WTC11 (cell line): ENCODE measurements around the gene ZFYVE26. TPM values are rescaled to one million over a fixed set of nuclear protein-coding genes. Genes with fewer than 3 reads are reported as not detected.

Experiments used
- ATAC-seq: fragments of 200-7000 bp; cut with Tn5 transposase; 2 replicates; pipeline ENCODE4 v1.10.0; 2021; ENCODE audit warnings: mild to moderate bottlenecking, moderate library complexity
- CTCF ChIA-PET: fragments of 300-600 bp; sonication (Branson Sonifier 250); formaldehyde crosslinking; loops from one replicate; lab custom pipeline; 2021; ENCODE audit warnings: antibody characterized with exemption; lab: Charles Lee
- POLR2A ChIA-PET: fragments of 350-600 bp; sonication (Branson Sonifier 250); formaldehyde crosslinking; loops from one replicate; lab custom pipeline; 2021; ENCODE audit warnings: antibody characterized with exemption; lab: Charles Lee
- DNase-seq: peaks from one replicate; pipeline ENCODE4 v3.0.0; 2021; ENCODE audit warnings: low spot score
- H3K27ac Mint-ChIP-seq: 2 replicates; pipeline ENCODE4 v1.8.0; 2021; ENCODE audit warnings: mixed read lengths
- H3K27me3 Mint-ChIP-seq: 2 replicates; pipeline ENCODE4 v1.8.0; 2021; ENCODE audit warnings: low read depth, mild to moderate bottlenecking, moderate library complexity, mixed read lengths
- H3K36me3 Mint-ChIP-seq: 2 replicates; pipeline ENCODE4 v1.8.0; 2021; ENCODE audit warnings: mixed read lengths
- H3K4me1 Mint-ChIP-seq: 2 replicates; pipeline ENCODE4 v1.8.0; 2022; ENCODE audit warnings: mixed read lengths
- H3K4me3 Mint-ChIP-seq: 2 replicates; pipeline ENCODE4 v1.8.0; 2021; ENCODE audit warnings: mild to moderate bottlenecking, moderate library complexity, mixed read lengths
- H3K9me3 Mint-ChIP-seq: 2 replicates; pipeline ENCODE4 v1.8.0; 2021; ENCODE audit warnings: mixed read lengths
- E2F4 ChIP-seq: sonication (generic); formaldehyde crosslinking; IDR thresholded peaks from 2 replicates; pipeline ENCODE4 v1.8.1; 2022; ENCODE audit warnings: low read depth, mild to moderate bottlenecking, moderate library complexity, missing genetic modification reagents, borderline replicate concordance
- FOXP1 ChIP-seq: sonication (generic); formaldehyde crosslinking; IDR thresholded peaks from 2 replicates; pipeline ENCODE4 v1.8.0; 2022; ENCODE audit warnings: missing genetic modification reagents, mild to moderate bottlenecking, moderate library complexity, borderline replicate concordance
- HMGA2 ChIP-seq: fragments of 250-450 bp; sonication (Bioruptor Pico); IDR thresholded peaks from 2 replicates; pipeline ENCODE4 v1.4.0; 2021; ENCODE audit warnings: mild to moderate bottlenecking, moderate library complexity
- MLX ChIP-seq: sonication (generic); formaldehyde crosslinking; IDR thresholded peaks from 2 replicates; pipeline ENCODE4 v1.8.1; 2023; ENCODE audit warnings: mild to moderate bottlenecking, missing genetic modification reagents, moderate library complexity
- MYBL2 ChIP-seq: sonication (generic); formaldehyde crosslinking; IDR thresholded peaks from 2 replicates; pipeline ENCODE4 v1.8.1; 2023; ENCODE audit warnings: mild to moderate bottlenecking, moderate library complexity, missing genetic modification reagents
- SMAD3 ChIP-seq: sonication (generic); formaldehyde crosslinking; IDR thresholded peaks from 2 replicates; pipeline ENCODE4 v1.8.0; 2022; ENCODE audit warnings: missing genetic modification reagents, mild to moderate bottlenecking, borderline replicate concordance
- SMAD4 ChIP-seq: sonication (generic); formaldehyde crosslinking; IDR thresholded peaks from 2 replicates; pipeline ENCODE4 v1.8.0; 2022; ENCODE audit warnings: mild to moderate bottlenecking, missing genetic modification reagents
- SOX15 ChIP-seq: fragments of 250-450 bp; sonication (Bioruptor Pico); IDR thresholded peaks from 2 replicates; pipeline ENCODE4 v1.9.0; 2021; ENCODE audit warnings: mild to moderate bottlenecking
- USF1 ChIP-seq: sonication (generic); formaldehyde crosslinking; IDR thresholded peaks from 2 replicates; pipeline ENCODE4 v1.8.0; 2022; ENCODE audit warnings: mild to moderate bottlenecking, missing genetic modification reagents
- ZNF425 ChIP-seq: fragments of 250-450 bp; sonication (Bioruptor Pico); conservative IDR thresholded peaks from 2 replicates; pipeline ENCODE4 v1.9.0; 2021; ENCODE audit warnings: mild to moderate bottlenecking
- total RNA-seq: library from RNA; stranded (reverse); gene quantifications from 3 replicates; pipeline ENCODE4 v1.2.3, GENCODE V29; 2021
- TF ChIP-seq, protein P1 (sequence below): fragments of 250-450 bp; sonication (Bioruptor Pico); IDR thresholded peaks from 2 replicates; pipeline ENCODE4 v1.9.0; 2021; ENCODE audit warnings: mild to moderate bottlenecking
- TF ChIP-seq, protein P2 (sequence below): fragments of 250-450 bp; sonication (Bioruptor Pico); IDR thresholded peaks from 2 replicates; pipeline ENCODE4 v1.8.0; 2021; ENCODE audit warnings: mild to moderate bottlenecking
- TF ChIP-seq, protein P3 (sequence below): sonication (generic); formaldehyde crosslinking; IDR thresholded peaks from 2 replicates; pipeline ENCODE4 v1.8.1; 2023; ENCODE audit warnings: mild to moderate bottlenecking, missing genetic modification reagents
- TF ChIP-seq, protein P4 (sequence below): sonication (generic); formaldehyde crosslinking; IDR thresholded peaks from 2 replicates; pipeline ENCODE4 v1.8.1; 2022; ENCODE audit warnings: low read depth, missing genetic modification reagents, borderline replicate concordance

ZFYVE26 gene
- total RNA-seq, 1 experiment from 2014 or later: 25.8 TPM

DNA sequence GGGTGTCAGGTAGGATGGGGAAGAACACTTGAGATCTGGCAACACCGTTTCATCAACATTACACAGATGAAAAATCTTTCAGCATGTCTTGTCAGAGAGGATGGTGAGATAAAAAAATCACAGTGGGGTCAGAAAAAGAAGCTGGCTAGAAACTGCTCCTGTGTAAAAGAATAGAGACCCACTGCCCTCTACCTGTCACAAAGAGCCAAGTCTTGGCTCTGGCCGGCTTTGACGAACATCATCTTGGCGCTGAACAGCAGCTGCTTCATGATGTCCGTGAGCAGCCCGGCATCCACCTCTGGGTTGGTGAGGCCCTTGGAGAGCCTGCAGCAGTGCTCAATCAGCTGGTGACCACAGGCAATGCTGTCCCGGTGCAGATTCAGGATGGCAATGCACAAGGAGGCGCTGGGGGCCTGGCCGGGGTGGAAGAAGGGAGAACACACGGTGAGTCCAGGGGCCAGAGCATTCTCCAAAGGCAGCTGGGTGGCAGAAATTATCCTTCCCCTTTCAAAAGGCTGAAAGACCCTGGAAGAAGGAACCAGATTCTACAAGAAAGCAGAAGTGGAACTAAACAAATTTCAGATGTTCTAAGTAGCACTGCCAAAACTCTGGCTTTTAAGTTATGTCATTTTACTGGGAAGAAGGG, 50.2 kb downstream of the ZFYVE26 start:
- Mint-ChIP-seq H3K4me3 (no peak overlapping the region), H3K27me3 (no peaks in the 10 kb centered on the region), H3K4me1 (no peaks in the 10 kb centered on the region), H3K36me3 (peaks cover 39% of the 10 kb centered on the region), H3K9me3 (no peaks in the 10 kb centered on the region), H3K27ac (no peak overlapping the region)
- DNase-seq: no peak
- POLR2A ChIA-PET: no interaction called here
- no peak for ATAC-seq
- TF ChIP-seq, protein P1, sequence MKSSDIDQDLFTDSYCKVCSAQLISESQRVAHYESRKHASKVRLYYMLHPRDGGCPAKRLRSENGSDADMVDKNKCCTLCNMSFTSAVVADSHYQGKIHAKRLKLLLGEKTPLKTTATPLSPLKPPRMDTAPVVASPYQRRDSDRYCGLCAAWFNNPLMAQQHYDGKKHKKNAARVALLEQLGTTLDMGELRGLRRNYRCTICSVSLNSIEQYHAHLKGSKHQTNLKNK (CRISPR knock-in tag): no peak
- TF ChIP-seq ZNF425 (CRISPR knock-in tag) (no peak), MYBL2 (CRISPR knock-in tag) (no peak), SMAD3 (no peak)
- CTCF ChIA-PET: interaction anchor here (0.6 to 1.3 kb wide), 3 partner anchors 62 to 166 kb away, joined by 3 to 4 read pairs (median 3); partner anchors contain the start of gene PIGH

- no peak overlapping the region for H3K4me3 Mint-ChIP-seq
- no peaks in the 10 kb centered on the region for H3K27me3 Mint-ChIP-seq
- ChIA-PET CTCF (interaction anchor here (1.3 kb wide), 1 partner anchor 61 kb away, joined by 4 read pairs; no protein-coding TSS in a partner anchor), POLR2A (no interaction called here)
- DNase-seq (no peak), ATAC-seq (no peak)
- no peaks in the 10 kb centered on the region for H3K4me1 Mint-ChIP-seq
- H3K36me3 Mint-ChIP-seq: peaks cover 40% of the 10 kb centered on the region
- H3K9me3 Mint-ChIP-seq: no peaks in the 10 kb centered on the region
- H3K27ac Mint-ChIP-seq: no peak overlapping the region
- no peak for TF ChIP-seq SMAD4 (CRISPR knock-in tag)
- TF ChIP-seq, protein P2, sequence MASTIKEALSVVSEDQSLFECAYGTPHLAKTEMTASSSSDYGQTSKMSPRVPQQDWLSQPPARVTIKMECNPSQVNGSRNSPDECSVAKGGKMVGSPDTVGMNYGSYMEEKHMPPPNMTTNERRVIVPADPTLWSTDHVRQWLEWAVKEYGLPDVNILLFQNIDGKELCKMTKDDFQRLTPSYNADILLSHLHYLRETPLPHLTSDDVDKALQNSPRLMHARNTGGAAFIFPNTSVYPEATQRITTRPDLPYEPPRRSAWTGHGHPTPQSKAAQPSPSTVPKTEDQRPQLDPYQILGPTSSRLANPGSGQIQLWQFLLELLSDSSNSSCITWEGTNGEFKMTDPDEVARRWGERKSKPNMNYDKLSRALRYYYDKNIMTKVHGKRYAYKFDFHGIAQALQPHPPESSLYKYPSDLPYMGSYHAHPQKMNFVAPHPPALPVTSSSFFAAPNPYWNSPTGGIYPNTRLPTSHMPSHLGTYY (CRISPR knock-in tag): no peak
- no peak for TF ChIP-seq E2F4 (CRISPR knock-in tag)
These were observed 51.1 kb downstream of the ZFYVE26 start for GRCh38 chr14:67765192-67765834.

GRCh38 chr14:67764496-67764895, 51.9 kb downstream of the ZFYVE26 start:
- Mint-ChIP-seq H3K36me3 (peaks cover 35% of the 10 kb centered on the region), H3K9me3 (no peaks in the 10 kb centered on the region), H3K27ac (no peak overlapping the region)
- ATAC-seq (no peak), DNase-seq (no peak)
- no peak for TF ChIP-seq HMGA2 (CRISPR knock-in tag)
- no peak for TF ChIP-seq FOXP1 (CRISPR knock-in tag)
- no peak for TF ChIP-seq MLX (CRISPR knock-in tag)
- no peak for TF ChIP-seq USF1 (CRISPR knock-in tag)
- TF ChIP-seq, protein P3, sequence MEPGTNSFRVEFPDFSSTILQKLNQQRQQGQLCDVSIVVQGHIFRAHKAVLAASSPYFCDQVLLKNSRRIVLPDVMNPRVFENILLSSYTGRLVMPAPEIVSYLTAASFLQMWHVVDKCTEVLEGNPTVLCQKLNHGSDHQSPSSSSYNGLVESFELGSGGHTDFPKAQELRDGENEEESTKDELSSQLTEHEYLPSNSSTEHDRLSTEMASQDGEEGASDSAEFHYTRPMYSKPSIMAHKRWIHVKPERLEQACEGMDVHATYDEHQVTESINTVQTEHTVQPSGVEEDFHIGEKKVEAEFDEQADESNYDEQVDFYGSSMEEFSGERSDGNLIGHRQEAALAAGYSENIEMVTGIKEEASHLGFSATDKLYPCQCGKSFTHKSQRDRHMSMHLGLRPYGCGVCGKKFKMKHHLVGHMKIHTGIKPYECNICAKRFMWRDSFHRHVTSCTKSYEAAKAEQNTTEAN: no peak
- no peak for TF ChIP-seq SOX15 (CRISPR knock-in tag)
- TF ChIP-seq, protein P4, sequence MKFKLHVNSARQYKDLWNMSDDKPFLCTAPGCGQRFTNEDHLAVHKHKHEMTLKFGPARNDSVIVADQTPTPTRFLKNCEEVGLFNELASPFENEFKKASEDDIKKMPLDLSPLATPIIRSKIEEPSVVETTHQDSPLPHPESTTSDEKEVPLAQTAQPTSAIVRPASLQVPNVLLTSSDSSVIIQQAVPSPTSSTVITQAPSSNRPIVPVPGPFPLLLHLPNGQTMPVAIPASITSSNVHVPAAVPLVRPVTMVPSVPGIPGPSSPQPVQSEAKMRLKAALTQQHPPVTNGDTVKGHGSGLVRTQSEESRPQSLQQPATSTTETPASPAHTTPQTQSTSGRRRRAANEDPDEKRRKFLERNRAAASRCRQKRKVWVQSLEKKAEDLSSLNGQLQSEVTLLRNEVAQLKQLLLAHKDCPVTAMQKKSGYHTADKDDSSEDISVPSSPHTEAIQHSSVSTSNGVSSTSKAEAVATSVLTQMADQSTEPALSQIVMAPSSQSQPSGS (CRISPR knock-in tag): no peak
- TF ChIP-seq, all 79 proteins: peak for 0
- CTCF ChIA-PET: no interaction called here
- POLR2A ChIA-PET: no interaction called here
- H3K4me1 Mint-ChIP-seq: no peaks in the 10 kb centered on the region
- H3K4me3 Mint-ChIP-seq: no peak overlapping the region
- H3K27me3 Mint-ChIP-seq: no peaks in the 10 kb centered on the region
